ENCODE measurements around the gene RARB.

The RARB gene

DNA sequence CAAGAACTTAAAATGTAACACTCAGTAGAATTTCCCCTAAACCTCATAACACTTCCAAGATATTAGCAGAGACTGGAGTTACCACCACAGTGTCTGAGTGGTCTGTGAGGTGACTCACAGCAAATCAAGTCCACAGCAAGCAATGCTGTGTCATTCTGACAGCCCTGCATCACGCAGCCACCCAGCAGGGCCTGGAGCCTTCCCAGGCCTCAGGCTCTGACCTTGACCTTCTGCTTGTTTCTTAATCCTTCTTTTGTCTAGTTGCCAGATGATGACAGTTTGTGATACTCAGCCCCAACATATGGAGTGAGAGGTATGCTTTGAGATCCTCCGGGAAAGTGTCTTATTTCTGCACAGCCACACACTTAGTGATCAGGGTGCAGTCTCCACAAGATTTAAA lies 154.2 kb downstream of the RARB start:
- no peak for DNase-seq

DNA sequence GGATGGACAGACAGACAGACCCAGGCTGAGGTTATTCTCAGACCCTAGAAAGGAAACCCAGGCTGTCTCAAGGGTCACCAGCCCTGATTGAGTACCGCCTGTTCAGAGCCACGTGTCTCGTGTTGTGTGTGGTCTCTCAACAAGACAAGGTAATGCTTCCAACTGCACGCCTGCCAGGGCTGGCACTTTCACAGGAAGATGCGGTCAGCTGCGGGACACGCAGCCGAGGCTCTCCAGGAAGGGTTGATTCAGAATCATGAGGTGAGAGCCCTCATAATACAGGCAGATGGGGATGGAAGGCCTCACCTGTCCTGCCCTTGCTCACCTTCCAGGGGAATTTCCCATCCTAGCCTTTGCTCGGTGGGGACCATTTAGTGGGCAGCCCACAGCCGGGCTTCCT lies 155.3 kb downstream of the RARB start:
- DNase-seq = no peak

DNA sequence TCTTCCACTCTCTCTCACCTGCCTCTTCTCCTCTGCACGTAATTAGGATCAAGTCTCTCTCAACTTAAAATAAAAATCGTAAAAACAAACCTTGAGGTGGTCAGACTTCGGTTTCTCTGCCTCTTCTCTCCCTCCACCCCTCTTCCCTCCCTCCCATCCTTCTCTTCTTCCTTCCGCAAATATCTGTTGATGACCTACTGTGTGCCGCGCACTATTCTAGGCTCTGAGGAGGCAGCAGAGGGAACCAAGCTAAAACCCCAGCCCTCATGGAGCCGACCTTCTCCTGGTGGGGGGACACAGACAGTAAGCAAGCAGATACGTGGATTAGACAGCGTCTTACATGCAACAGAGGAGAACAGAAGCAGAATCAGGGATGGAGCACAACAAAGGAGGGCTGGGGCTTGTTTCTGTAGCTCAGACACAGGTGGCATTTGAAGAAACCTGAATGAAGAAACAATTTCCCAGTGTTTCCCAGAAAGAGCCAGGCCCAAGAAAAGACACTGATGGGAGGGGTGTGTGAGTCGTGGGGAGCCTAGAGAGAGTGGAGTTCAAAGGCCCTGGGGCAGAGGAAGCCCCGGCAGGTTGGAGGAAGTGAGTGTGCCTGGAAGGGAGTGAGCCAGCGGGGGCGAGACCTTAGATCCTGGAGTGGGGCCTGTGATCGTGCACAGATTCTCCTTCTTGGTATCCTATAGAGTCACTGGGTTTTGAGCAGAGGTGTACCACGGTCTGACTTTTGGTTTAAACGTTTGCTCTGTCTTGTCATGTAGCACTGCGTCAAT lies 156.1 kb downstream of the RARB start:
- DNase-seq = no peak

DNA sequence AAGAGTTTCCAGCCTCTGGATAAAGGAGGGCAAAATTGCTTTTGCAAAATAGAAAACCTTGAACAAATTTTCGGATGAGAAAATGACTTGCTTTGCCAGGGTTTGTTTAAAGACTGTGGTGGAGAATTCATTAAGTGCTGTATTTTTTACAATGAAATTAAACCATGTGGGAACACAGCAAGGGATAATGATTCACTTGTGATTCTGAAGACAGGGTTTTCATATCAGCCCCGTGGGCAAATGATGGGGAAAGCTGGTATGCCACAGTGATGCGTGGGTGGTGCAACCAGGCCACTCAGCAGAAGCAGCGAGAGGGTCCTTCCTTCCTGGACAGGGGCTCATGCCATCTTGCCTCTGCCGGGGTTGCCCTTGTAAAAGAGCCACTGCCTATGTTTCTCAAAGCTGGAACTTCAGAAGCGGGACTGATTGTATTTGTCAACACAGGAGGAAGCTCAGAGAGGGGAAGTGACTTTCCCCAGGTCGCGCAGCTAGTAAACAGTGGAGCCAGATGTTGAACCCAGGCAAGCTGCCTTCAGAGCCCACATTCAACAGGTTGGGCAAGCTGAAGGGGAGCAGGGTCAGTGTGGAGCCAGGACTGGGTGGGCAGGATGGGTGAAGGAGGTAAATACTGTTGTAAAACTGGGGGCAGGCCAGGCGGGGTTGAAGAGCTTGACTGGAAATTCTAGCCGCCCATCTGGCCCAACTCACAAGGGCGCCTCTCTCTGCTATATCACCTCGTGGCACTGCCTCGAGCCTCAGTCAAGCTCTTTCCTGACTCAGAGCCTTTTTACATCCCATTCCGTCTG lies 157.5 kb downstream of the RARB start:
- no peak for DNase-seq

DNA sequence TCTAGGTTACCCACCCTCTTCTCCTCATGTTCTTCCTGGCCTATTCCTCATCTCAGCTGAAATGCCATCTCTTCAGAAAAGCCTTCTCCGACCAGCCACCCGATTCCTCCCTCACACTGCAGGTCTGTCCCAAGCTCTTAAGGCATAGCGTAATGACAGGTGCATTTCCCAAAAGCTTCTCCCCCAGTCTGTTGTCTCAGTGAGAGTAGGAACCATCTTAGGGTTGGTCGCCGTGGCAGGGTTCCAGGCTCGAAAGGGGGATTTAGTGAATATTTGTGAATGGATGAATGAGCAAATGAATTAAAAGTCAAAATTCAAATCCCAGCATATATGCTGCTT lies 158.1 kb downstream of the RARB start:
- DNase-seq = no peak

DNA sequence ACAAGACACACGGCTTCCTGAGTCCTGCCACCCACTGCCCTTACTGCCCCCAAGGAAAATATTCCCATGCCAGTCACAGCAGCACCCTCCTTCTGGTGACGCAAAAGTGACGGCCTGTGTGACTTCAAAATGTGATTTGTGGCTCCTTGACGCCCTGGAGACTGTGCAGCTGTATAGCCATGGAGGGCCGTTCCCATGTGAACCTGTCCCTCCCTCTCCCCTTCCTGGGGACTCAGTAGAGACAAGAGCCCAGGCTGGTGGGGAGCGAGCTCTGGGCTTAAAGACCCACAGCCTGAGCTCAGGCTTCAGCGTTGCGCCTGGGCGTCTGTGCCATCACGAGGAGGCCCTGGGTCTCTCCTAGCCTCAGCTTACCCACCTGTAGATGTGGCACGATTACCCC lies 158.5 kb downstream of the RARB start:
- no peak for DNase-seq

DNA sequence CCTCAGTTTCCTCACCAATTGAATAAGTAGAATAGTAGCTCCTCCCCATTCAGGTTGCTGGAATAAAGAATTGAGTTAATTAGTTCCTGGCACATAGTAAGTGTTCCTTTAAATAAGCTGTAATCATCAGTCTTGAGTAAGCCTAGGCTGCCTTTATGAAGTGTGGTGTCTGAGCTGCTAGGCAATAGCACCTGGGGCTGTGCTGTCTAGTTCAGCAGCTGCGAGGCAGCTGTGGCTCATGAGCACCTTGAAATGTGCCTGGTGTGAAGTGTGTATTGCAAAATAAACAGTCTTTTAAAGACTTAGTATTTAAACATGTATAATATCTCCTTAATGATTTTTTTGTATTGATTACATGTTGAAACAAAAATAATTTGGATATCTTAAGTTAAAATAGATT lies 159.0 kb downstream of the RARB start:
- DNase-seq = no peak

DNA sequence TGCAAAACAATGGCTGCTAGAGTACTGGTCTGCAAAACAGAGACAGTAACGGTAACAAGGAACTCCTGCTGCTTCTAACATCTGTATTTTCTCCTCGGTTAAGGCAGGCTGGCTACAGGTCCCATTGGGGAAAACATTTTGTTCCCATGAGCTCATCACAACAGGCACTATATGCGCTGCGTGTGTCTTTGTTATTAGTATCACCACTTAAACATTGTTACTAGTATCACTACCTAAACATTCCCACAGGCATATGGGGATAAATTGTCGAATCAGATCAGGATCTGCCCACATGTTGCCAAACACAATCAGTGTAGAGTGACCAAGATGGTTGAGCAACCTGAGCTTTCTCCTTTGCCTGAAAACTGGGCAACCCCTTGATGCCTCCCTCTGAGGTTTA lies 159.5 kb downstream of the RARB start:
- no peak for DNase-seq

DNA sequence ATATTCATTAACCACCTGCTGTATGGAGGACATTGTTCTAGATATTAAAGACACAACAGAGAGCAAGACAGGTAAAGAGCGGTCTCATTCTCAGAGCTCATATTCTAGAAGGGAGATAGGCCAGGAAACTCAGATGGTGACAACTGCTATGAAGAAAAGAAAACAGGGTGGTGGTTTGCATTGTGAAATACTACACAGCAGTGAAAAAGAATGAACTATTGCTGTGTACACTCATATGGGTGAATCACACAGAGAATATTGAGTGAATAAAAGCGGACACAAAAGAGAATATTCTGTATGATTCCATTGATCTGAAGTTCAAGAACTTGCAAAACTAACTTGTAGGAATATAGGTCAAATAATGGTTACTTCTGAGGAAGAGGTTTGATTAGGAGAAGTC lies 159.9 kb downstream of the RARB start:
- DNase-seq = no peak

DNA sequence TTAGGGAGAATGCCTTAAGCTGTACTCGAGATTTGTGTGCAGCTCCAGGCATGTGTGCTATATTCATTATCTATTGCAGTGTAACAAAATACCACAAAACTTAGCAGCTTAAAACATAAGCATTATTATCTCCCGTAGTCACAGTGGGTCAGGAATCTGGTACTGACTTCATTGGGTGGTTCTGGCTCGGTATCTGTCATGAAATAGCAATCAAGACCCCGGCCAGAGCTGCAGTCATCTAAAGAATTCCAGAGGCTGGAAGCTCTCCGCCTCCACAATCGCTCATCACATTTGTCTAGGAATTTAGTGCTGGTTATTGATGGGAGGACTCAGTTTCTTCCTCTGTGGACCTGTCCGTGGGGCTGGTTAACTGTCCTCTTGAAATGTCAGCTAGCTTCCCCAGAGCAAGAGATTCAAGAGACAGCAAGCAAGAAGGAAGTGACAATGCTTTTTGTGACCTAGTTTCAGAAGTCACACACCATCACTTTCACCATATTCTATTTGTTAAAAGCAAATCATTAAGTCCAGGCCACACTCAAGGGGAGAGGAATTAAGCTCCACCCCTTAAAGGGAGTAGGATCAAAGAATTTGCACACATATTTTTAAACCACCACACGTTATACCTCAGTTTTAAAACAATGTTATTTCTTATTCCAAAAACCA lies 160.5 kb downstream of the RARB start:
- no peak for DNase-seq

DNA sequence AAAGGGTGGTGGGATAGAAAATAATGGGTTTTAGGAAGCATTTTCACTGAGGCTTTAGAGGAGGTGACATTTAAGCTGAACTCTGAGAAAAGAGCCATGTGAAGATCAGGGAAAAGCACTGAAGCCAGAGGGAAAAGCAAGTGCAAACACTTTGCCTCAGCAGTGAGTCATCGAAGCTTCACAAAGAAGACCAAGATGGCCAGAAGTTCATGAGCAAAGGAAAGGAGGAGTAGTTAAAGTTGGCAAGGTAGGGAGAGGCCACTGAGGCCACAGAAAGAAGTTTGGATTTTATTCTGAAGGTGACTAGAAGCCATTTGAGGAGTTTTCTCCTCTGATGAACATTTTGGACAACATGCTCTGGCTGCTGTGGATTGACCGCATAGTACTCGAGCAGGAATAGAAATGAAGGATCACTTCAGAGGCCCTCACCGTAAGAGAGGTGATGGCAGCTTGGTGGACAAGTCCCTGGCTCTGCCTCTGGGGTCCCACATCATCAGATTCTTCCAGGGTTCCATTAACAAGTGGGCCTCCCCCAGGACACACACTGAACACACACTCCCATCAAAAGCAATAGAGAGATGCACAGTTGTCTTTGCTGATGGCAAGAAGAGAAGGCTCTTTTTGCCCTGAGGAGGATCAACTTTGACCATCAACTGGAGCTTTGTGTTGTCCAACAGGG lies 161.2 kb downstream of the RARB start:
- no peak for DNase-seq

DNA sequence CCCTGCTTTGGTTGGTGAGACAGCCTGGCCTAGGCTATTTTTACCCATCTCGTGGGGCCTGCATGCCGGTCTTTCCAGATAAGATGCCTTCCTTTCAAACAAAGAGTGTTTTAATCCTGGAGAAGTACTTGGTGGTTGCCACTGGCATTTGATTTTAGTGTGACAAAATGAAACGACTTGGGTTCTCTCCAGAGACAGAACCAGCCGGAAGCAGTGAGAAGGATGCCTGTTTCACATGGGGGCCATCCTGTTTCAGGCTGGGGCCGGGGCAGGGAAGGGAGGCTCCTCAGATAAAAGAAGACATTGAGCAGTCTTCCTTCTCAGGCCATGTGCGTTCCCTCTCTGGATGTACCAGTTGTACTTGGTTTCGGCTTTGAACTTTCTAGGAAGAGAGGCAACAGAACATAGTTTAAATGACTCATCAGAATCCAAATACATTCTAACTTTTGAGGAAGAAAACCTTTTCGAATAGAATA lies 161.8 kb downstream of the RARB start:
- DNase-seq = no peak

DNA sequence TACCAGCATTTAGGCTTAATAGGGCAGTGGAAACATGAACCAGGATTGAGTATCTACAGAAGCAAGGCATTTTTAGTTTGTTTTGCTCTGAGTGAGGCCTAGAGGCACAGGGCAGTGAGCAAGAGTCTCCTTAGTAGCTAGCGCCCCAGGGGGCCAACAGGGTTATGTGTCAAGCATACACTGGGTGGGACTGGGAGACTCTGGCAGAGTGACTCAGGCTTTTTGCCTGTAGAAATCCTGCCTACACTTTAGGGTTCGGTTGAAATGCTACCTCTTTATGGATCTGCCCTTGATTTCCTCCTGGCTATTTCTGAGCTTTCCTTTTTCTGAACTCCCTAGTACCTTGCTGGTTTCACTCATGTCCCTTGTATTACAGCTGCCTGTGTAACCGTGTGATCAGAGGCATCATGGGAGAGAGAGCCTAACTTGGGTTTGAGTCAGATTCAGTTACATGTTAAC lies 164.5 kb downstream of the RARB start:
- no peak for DNase-seq

DNA sequence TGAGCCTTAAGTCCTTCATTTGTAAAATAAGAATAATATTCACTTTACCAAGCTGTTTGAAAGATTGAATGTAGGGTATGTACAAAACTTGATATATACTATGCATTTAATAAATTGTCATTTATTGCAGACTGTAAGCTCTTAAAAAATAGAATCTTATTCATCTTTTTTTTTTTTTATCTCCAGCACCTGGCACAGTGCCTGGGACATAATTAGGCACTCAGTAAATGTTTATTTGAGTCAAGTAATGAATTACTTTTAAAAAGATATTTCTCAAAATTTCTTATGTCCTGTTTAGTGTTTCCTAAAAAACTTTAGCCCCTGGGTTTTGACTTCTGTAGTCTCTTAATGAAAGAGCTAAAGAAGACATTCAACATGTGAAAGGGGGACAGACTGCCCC lies 164.9 kb downstream of the RARB start:
- DNase-seq = no peak

DNA sequence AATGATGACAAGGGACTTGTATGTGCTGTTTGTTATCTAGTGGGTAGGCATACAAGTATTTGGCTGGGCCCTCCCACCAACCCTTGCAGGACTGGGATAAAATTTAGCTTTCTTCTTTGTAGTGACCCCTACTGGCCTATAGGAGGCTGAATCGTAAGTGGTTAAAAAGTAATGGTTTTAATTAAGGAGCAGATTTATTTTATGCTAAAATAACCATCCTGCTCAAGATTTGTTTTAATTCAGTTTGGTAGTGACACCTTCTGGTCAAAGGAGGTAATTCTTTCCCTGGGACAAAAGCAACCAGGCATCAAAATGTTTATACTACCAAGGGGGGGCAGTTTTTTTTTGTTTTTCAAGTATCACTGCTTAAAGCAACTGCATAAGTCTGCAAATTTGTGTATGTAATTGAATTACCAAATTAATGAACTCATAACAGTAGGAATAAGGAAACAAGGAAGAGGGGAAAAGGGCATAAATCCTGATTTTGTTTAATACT lies 166.0 kb downstream of the RARB start:
- DNase-seq = no peak

DNA sequence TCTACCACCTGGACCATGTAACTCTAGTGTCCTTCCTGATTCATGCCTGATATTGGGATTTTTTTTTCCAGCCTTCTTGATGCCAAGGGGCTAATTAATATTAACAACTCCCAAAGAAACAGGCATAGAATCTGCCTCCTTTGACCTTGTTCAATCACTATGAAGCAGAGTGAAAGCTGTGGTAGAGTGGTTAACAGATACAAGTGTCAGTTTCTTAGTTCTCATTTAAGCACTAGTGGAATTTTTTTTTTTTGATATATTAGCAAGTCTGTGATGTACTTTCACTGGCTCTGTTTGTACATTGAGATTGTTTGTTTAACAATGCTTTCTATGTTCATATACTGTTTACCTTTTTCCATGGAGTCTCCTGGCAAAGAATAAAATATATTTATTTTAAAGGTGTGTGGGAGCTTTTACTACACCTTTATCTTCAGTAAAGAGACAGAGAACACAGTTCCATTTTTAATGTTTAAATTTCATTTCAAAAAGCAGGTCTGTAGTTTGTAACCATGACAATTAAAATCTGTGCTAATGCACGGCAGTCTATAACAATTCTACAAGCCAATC lies 169.6 kb downstream of the RARB start:
- DNase-seq = no peak

DNA sequence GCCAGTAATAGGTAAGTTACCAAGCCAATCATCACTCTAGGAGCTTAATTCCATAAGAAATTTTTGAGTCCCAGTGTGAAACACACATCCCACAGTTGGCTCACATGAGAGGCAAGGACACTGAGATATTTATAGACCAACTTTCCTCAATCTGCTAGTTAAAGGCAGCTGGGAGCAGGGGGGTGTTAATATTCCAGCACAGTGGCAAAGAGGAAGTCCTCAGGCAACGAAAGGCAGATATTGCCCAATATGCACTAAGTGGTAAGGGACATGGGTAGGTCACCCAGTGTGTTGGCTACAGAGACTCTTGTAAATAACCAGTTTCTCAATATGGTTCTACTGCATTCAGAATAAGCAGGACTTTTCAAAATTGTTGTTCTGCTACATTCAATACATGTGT lies 175.6 kb downstream of the RARB start:
- DNase-seq = no peak

DNA sequence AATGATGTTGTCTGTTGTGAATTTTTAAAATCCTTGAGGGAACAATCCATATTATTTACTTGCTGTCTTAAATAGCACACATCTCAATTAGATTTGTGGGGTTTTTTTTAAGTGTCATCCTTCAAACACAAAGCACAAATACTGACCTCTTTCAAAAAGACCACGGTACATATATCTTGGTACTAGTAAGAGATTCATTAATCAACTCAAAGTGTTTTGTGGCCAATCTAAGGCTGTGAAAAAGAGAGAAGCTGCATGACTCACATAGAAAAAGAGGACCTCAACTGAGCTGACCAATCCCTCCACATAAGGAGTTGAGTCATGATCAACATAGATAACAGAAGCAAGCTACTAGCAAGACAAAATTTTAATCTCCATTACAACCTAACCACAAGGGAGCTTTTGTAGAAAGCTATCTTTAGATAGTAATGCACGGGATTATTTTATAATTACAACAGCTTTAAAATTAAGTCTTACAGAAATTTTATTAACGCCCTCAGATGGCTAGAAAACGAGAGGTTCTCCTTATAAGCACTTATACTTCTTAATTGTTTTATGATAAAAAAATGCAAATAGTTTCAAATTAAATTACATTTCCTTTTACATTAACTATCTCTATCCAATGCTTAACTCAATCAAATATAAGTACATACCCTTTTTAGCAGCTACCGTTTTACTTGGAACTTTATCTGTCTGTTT lies 176.2 kb downstream of the RARB start:
- no peak for DNase-seq

DNA sequence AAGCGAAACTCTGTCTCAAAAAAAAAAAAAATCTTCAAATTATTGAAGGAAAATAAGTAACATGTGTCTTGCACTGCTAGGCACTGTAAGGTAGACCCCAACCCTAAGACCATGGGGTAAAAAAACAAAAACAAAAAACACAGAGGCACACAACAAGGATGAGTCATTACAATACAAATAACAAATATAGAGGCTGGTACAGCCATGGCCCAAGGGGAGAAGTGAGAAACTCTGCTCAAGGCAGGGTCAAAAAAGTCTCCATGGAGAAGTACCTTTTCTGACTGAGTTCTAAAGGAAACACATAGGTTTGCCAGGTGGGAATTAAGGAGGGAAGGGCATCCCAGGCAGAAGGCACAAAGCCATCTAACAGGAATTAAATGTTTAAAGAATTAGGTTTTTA lies 182.1 kb downstream of the RARB start:
- no peak for DNase-seq

DNA sequence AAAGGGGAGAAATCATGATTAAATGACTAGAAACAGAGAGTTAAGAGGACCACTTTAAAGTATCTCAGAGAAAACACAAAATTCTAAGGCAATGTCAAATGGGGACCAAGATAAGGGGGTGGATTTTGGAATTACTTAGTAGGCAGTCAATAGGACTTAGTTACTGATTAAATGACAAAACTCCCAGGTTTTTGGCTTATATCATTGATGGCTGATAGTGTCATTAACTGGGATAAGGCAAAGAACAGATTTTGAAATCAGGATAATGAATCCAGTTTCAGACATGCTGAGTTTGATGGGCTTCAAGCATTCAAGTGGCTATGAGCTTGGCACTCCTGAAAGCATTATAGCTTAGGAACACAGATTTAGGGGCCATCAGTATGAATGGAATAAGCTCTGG lies 182.7 kb downstream of the RARB start:
- no peak for DNase-seq

DNA sequence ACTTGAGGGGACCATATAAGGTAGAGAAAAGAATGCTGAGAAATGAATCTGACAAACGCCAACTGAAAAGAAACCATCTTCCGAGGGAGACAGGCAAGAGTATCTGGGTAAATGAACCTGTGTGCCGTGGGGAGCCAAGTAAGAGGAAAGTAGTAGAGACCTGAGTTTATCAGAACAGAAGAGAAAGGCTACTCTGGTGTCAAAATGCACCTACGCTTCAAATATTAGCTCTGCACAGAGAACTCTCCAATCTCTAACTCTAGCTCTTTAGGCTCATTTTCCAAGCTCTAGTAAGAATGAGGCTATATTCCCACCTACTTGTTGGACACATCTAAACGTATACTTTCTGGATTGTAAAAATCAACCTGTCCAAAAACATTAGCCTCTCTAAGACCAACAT lies 183.1 kb downstream of the RARB start:
- no peak for DNase-seq

DNA sequence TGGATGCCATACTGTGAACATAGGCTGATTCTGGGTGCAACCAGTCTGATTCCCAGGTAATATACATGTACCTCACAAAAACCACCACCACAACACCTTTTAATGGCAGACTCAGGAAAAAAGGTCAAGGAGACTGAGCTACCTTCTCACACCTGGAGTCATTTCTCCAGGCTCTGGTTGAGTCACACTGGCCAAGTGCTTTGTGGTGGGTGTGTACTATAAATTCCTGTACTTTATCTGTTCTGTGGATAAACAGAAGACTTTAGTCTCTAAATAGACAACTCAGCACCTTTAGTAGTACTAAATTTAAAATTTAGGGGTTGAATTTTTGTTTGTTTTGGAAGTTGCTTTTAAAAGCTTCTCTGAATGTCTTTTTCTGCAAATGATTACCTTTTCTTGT lies 190.0 kb downstream of the RARB start:
- no peak for DNase-seq
